Lung (tissue), 12 donors: ENCODE measurements around the gene CCNQ. TPM values are rescaled to one million over a fixed set of nuclear protein-coding genes. Genes with fewer than 3 reads are reported as not detected.

ENCODE experiments used
- ATAC-seq: fragments of 200-7000 bp; cut with Tn5 transposase; one replicate; pipeline ENCODE4 v1.9.1; 2020; ENCODE audit warnings: moderate number of reproducible peaks; ENCODE audit not compliant: insufficient read depth, low FRiP score
- DNase-seq, 3 donors: peaks; one replicate each; pipeline ENCODE4 v3.0.0-alpha.2; 2013 to 2017
- H3K27ac ChIP-seq, 2 donors: one replicate each; pipeline ENCODE4 v1.5.1; 2013; ENCODE audit warnings: mild to moderate bottlenecking in 2 of 2, moderate library complexity in 2 of 2, control low read depth in 1 of 2, inconsistent platforms in 1 of 2, low read depth in 1 of 2, low read length in 1 of 2
- H3K27me3 ChIP-seq, 3 donors: one replicate each; pipeline ENCODE4 v1.5.1; 2013; ENCODE audit warnings: low read length in 2 of 3; ENCODE audit not compliant: control insufficient read depth in 3 of 3, insufficient read depth in 3 of 3
- H3K36me3 ChIP-seq, 4 donors: one replicate each; pipeline ENCODE4 v1.5.1; 2013; ENCODE audit warnings: low read length in 4 of 4, mild to moderate bottlenecking in 1 of 4, moderate library complexity in 1 of 4; ENCODE audit not compliant: control insufficient read depth in 4 of 4, insufficient read depth in 4 of 4
- H3K4me1 ChIP-seq, 5 donors: one replicate each; pipeline ENCODE4 v1.5.1; 2013; ENCODE audit warnings: low read length in 5 of 5, mild to moderate bottlenecking in 2 of 5, moderate library complexity in 1 of 5; ENCODE audit not compliant: control insufficient read depth in 5 of 5, insufficient read depth in 5 of 5
- H3K4me3 ChIP-seq: one replicate; pipeline ENCODE4 v1.5.1; 2013; ENCODE audit warnings: mild to moderate bottlenecking, control low read depth, moderate library complexity
- H3K9ac ChIP-seq, 2 donors: one replicate each; pipeline ENCODE4 v1.5.1; 2013; ENCODE audit warnings: low read length in 2 of 2, control low read depth in 1 of 2; ENCODE audit not compliant: insufficient read depth in 1 of 2
- H3K9me3 ChIP-seq, 4 donors: one replicate each; pipeline ENCODE4 v1.5.1; 2013; ENCODE audit warnings: low read length in 3 of 4, mild to moderate bottlenecking in 1 of 4, moderate library complexity in 1 of 4; ENCODE audit not compliant: control insufficient read depth in 4 of 4, insufficient read depth in 3 of 4
- CTCF ChIP-seq: IDR thresholded peaks from 2 replicates; pipeline ENCODE4 v1.5.1; 2012; ENCODE audit warnings: mild to moderate bottlenecking; ENCODE audit errors: control extremely low read depth, extremely low read depth
- WGBS, 2 donors: extraction: QIAGEN DNeasy Blood & Tissue Kit; methylation state at CpG; one replicate each; pipeline ENCODE4 v1.1.7; 2013; 5-methylcytosine and 5-hydroxymethylcytosine counted together
- polyA plus RNA-seq, 2 donors: library from polyadenylated mRNA; stranded (reverse); fragments of 200-250 nt; gene quantifications; one replicate each; pipeline ENCODE4 v1.2.1, GENCODE V29; 2013
- total RNA-seq, 2 donors: library from RNA; depleted of rRNA in 1 of 2; stranded (reverse); fragments of >200 nt in 1 of 2; gene quantifications; one replicate each; pipeline ENCODE4 v1.2.1, GENCODE V29; 2014 to 2021
- donor health status: control.
- donor health status: control.
- donor health status: Bipolar disorder and iron deficiency.
- donor health status: healthy.
- donor health status: DM: yes; HTN: yes; CAD: no.

Gene CCNQ
- total and polyA plus RNA-seq, 4 donors = 14.2 to 46.4 (median 24.9) TPM

GRCh38 chrX:153643431-153644351 is 44.8 kb upstream of the CCNQ start:
- peak in 1 of 3 donors; percentile 16 for DNase-seq
- H3K27me3 ChIP-seq = peaks cover 32 to 57% (median 32%) of the 10 kb centered on the region in 3 donors
- peaks cover 0 to 5% (median 3%) of the 10 kb centered on the region in 5 donors for H3K4me1 ChIP-seq
- 0 to 28% methylated on average over 12 to 84 of the region's 84 CpGs for WGBS, 2 donors
- no peak for TF ChIP-seq CTCF
- no peak overlapping the region for H3K9ac ChIP-seq
- no peak for ATAC-seq
- no peaks in the 10 kb centered on the region for H3K36me3 ChIP-seq
- H3K4me3 ChIP-seq = no peak overlapping the region
- H3K27ac ChIP-seq = no peak overlapping the region
- H3K9me3 ChIP-seq = peaks cover 0 to 15% (median 0%) of the 10 kb centered on the region in 4 donors

- H3K4me1 ChIP-seq = peaks cover 0 to 5% (median 3%) of the 10 kb centered on the region in 5 donors
- TF ChIP-seq CTCF = no peak
- no peak overlapping the region for H3K27ac ChIP-seq
- DNase-seq (peak in 1 of 3 donors; percentile 8), ATAC-seq (no peak)
- 5 to 37% methylated on average over 18 to 48 of the region's 48 CpGs for WGBS, 2 donors
- H3K9ac ChIP-seq = no peak overlapping the region
- H3K36me3 ChIP-seq = no peaks in the 10 kb centered on the region
- no peak overlapping the region for H3K4me3 ChIP-seq
- H3K9me3 ChIP-seq = peaks cover 0 to 10% (median 0%) of the 10 kb centered on the region in 4 donors
- H3K27me3 ChIP-seq = peaks cover 28 to 51% (median 28%) of the 10 kb centered on the region in 3 donors
Measured at GRCh38 chrX:153642655-153643430, 43.9 kb upstream of the CCNQ start.

GRCh38 chrX:153642051-153642654 is 43.2 kb upstream of the CCNQ start:
- WGBS, 2 donors = 0 to 33% methylated on average over 11 to 62 of the region's 62 CpGs
- DNase-seq = peak in 1 of 3 donors; percentile 23
- peaks cover 26 to 48% (median 28%) of the 10 kb centered on the region in 3 donors for H3K27me3 ChIP-seq
- peaks cover 0 to 8% (median 0%) of the 10 kb centered on the region in 4 donors for H3K9me3 ChIP-seq
- no peak for TF ChIP-seq CTCF
- no peaks in the 10 kb centered on the region for H3K36me3 ChIP-seq
- peaks cover 0 to 5% (median 3%) of the 10 kb centered on the region in 5 donors for H3K4me1 ChIP-seq
- ATAC-seq = no peak
- H3K4me3 ChIP-seq = no peak overlapping the region
- H3K9ac ChIP-seq = no peak overlapping the region
- H3K27ac ChIP-seq = no peak overlapping the region
